HepG2 (cell line): ENCODE data around the gene BID. TPM values are rescaled to one million over a fixed set of nuclear protein-coding genes. Genes with fewer than 3 reads are reported as not detected.

Experiments used
- ATAC-seq: fragments of 200-7000 bp; cut with Tn5 transposase; 3 replicates; pipeline ENCODE4 v1.9.1; 2020; ENCODE audit warnings: mild to moderate bottlenecking, moderate library complexity
- BruUV-seq: library from RNA; stranded (reverse); fragments of 400-500 nt; replicated peaks from 2 replicates; lab custom pipeline; 2021; lab: Mats Ljungman, UMichigan
- CTCF ChIA-PET: fragments of 300-600 bp; formaldehyde crosslinking; extraction: SDS; loops from one replicate; lab custom pipeline; 2021; ENCODE audit warnings: low total read pairs, inconsistent platforms, low intra/inter-chr PET ratio; lab: Yijun Ruan, JAX
- POLR2A ChIA-PET: fragments of 350-600 bp; sonication (Branson Sonifier 250); formaldehyde crosslinking; loops from one replicate; lab custom pipeline; 2020; ENCODE audit warnings: antibody characterized with exemption, inconsistent platforms; lab: Yijun Ruan, JAX
- DNase-seq: peaks from one replicate; pipeline ENCODE4 v3.0.0-alpha.2; 2015; ENCODE audit warnings: low spot score
- FAIRE-seq: peaks from 3 replicates; lab custom pipeline; 2011; peaks lifted over from hg19 to GRCh38; lab: Jason Lieb, UNC
- H2AFZ ChIP-seq: one replicate; pipeline ENCODE4 v1.6.1; 2011; ENCODE audit warnings: low read length, inconsistent platforms
- H3K27ac ChIP-seq: fragments of 300-600 bp; 3 replicates; pipeline ENCODE4 v1.8.0; 2011; ENCODE audit warnings: mixed run types, mild to moderate bottlenecking, mixed read lengths, low read length, inconsistent platforms; ENCODE audit not compliant: insufficient read depth; ENCODE audit errors: extremely low read length
- H3K27me3 ChIP-seq, 2 experiments: fragments of 200-600 bp in 1 of 2; 2 replicates in 1 of 2; 3 replicates in 1 of 2; pipeline versions ENCODE4 v1.6.0 to v1.8.0; 2011; ENCODE audit warnings: low read length in 2 of 2, mild to moderate bottlenecking in 2 of 2, moderate library complexity in 2 of 2, inconsistent platforms in 1 of 2; ENCODE audit not compliant: insufficient read depth in 2 of 2, control insufficient read depth in 1 of 2
- H3K36me3 ChIP-seq, 2 experiments: fragments of 200-600 bp in 1 of 2; replicated peaks in 1 of 2; 2 replicates in 1 of 2; 3 replicates in 1 of 2; pipeline versions ENCODE4 v1.5.1 to v1.8.0; 2011; ENCODE audit warnings: low read length in 2 of 2, inconsistent platforms in 1 of 2; ENCODE audit not compliant: insufficient read depth in 2 of 2, control insufficient read depth in 1 of 2
- H3K4me1 ChIP-seq: 2 replicates; pipeline ENCODE4 v1.5.1; 2012; ENCODE audit warnings: low read length, inconsistent platforms; ENCODE audit not compliant: insufficient read depth
- H3K4me2 ChIP-seq: 2 replicates; pipeline ENCODE4 v1.6.0; 2011; ENCODE audit warnings: low read depth, low read length, inconsistent platforms
- H3K4me3 ChIP-seq, 3 experiments: fragments of 200-600 bp in 1 of 3; sonication (generic), shearing (Covaris generic) in 1 of 3; replicated peaks in 1 of 3; 2 replicates each; pipeline ENCODE4 v1.5.1; 2011 to 2016; ENCODE audit warnings: low read length in 3 of 3, inconsistent platforms in 2 of 3, low read depth in 2 of 3, mild to moderate bottlenecking in 2 of 3, control low read depth in 1 of 3, mixed read lengths in 1 of 3; ENCODE audit not compliant: insufficient read depth in 1 of 3
- H3K79me2 ChIP-seq: one replicate; pipeline ENCODE4 v1.6.1; 2011; ENCODE audit warnings: low read length, inconsistent platforms; ENCODE audit not compliant: insufficient read depth
- H3K9ac ChIP-seq: 2 replicates; pipeline ENCODE4 v1.6.0; 2011; ENCODE audit warnings: mild to moderate bottlenecking, low read depth, low read length, inconsistent platforms; ENCODE audit not compliant: insufficient read depth
- H3K9me3 ChIP-seq: 2 replicates; pipeline ENCODE4 v1.5.1; 2012; ENCODE audit warnings: mild to moderate bottlenecking, low read length
- H4K20me1 ChIP-seq: 2 replicates; pipeline ENCODE4 v1.6.0; 2011; ENCODE audit warnings: inconsistent platforms, mild to moderate bottlenecking, low read length, moderate library complexity; ENCODE audit not compliant: insufficient read depth
- AFF4 ChIP-seq: sonication (generic); formaldehyde crosslinking; IDR thresholded peaks from 2 replicates; pipeline ENCODE4 v1.4.0; 2020; ENCODE audit warnings: missing genetic modification reagents
- NFIC ChIP-seq: IDR thresholded peaks from 2 replicates; pipeline ENCODE4 v1.6.1; 2012; ENCODE audit warnings: mild to moderate bottlenecking, low read length, inconsistent platforms
- POGZ ChIP-seq: sonication (generic); formaldehyde crosslinking; IDR thresholded peaks from 2 replicates; pipeline ENCODE4 v1.4.0; 2020; ENCODE audit warnings: mild to moderate bottlenecking, missing genetic modification reagents
- PREB ChIP-seq: sonication (generic); formaldehyde crosslinking; IDR thresholded peaks from 2 replicates; pipeline ENCODE4 v1.4.0; 2020; ENCODE audit warnings: missing genetic modification reagents
- RORA ChIP-seq: sonication (generic); formaldehyde crosslinking; IDR thresholded peaks from 2 replicates; pipeline ENCODE4 v1.5.0; 2020; ENCODE audit warnings: mild to moderate bottlenecking, missing genetic modification reagents, moderate library complexity
- ZNF318 ChIP-seq: sonication (generic); formaldehyde crosslinking; IDR thresholded peaks from 2 replicates; pipeline ENCODE4 v1.4.0; 2020; ENCODE audit warnings: mild to moderate bottlenecking, missing genetic modification reagents
- ZNF782 ChIP-seq: sonication (generic); formaldehyde crosslinking; IDR thresholded peaks from 2 replicates; pipeline ENCODE4 v1.4.0; 2020; ENCODE audit warnings: missing genetic modification reagents, mild to moderate bottlenecking, borderline replicate concordance
- WGBS: methylation state at CpG from one replicate; pipeline ENCODE4 v1.1.6; 2017; ENCODE audit warnings: low lambda C conversion rate; 5-methylcytosine and 5-hydroxymethylcytosine counted together
- in situ Hi-C: cut with HindIII; loops from 2 replicates; pipeline ENCODE4 v1.10.0; 2017; ENCODE audit warnings: low pct_unique_long_range_greater_than_20kb; ENCODE audit not compliant: extremely low pct_ligation_motif_present
- intact Hi-C: fragments of 100-400 bp; cut with micrococcal nuclease; formaldehyde crosslinking; loops from one replicate; pipeline ENCODE4 v1.10.0; 2022; ENCODE audit not compliant: unreplicated experiment
- polyA plus RNA-seq, 8 experiments: library from polyadenylated mRNA; depleted of rRNA in 3 of 8; stranded (reverse) in 7 of 8; unstranded in 1 of 8; fragments of >200 nt; fragmentation: Illumina TruSeq in 4 of 8; extraction: Trizol in 4 of 8; gene quantifications; 2 replicates each; pipeline versions ENCODE4 v1.2.1 to v1.2.3, GENCODE V29; 2011 to 2016; ENCODE audit warnings: low read depth in 4 of 8, missing spikeins in 1 of 8, mixed read lengths in 1 of 8; ENCODE audit not compliant: insufficient read depth in 1 of 8
- total RNA-seq, 5 experiments: library from RNA; depleted of rRNA; stranded (reverse); fragments of >200 nt; fragmentation: Illumina TruSeq; extraction: Trizol; gene quantifications; 2 replicates each; pipeline ENCODE4 v1.2.3, GENCODE V29; 2016; ENCODE audit warnings: low read depth in 1 of 5

The BID gene
- total and polyA plus RNA-seq, 2 of the 13 experiments (the other 11 are each of a cell fraction or from before 2014, with no cell fraction given): 35.3 to 51.7 TPM

- Histone ChIP-seq H4K20me1 (no peaks in the 10 kb centered on the region), H3K27me3 (no peaks in the 10 kb centered on the region), H3K36me3 (peaks cover 5 to 24% of the 10 kb centered on the region in 2 experiments; a peak in 4 of 5 replicates), H2AFZ (no peak overlapping the region), H3K4me2 (no peak overlapping the region), H3K4me1 (no peaks in the 10 kb centered on the region), H3K9me3 (no peaks in the 10 kb centered on the region), H3K27ac (no peak overlapping the region), H3K79me2 (no peaks in the 10 kb centered on the region), H3K4me3 (no peak overlapping the region), H3K9ac (no peak overlapping the region)
- no peak for FAIRE-seq
- ChIA-PET CTCF (no interaction called here), POLR2A (no interaction called here)
- no peak for ATAC-seq
- TF ChIP-seq NFIC (no peak), PREB (CRISPR knock-in tag) (no peak), AFF4 (no peak), POGZ (CRISPR knock-in tag) (no peak), RORA (CRISPR knock-in tag) (no peak), ZNF782 (CRISPR knock-in tag) (no peak), ZNF318 (CRISPR knock-in tag) (no peak)
- BruUV-seq: no TSS peak
- DNase-seq: no peak
- intact Hi-C loops (no loop called here), in situ Hi-C loops (no loop called here)
- 94% methylated on average over 4 of the region's 4 CpGs for WGBS
These were observed 81.4 kb downstream of the BID start for GRCh38 chr22:17692841-17693240.
